Psoas muscle (tissue), 8 donors: ENCODE results near the gene KLF6. TPM values are rescaled to one million over a fixed set of nuclear protein-coding genes. Genes with fewer than 3 reads are reported as not detected.

Source experiments
- ATAC-seq, 4 donors: fragments of 200-7000 bp; cut with Tn5 transposase; one replicate each; pipeline ENCODE4 v1.9.1; 2020; ENCODE audit warnings: moderate library complexity in 3 of 4, mild to moderate bottlenecking in 2 of 4
- DNase-seq, 2 donors: peaks; one replicate each; pipeline ENCODE4 v3.0.0-alpha.2; 2020
- H3K27ac ChIP-seq: fragments of 200-600 bp; one replicate; pipeline ENCODE4 v1.8.0; 2022
- H3K27me3 ChIP-seq, 3 donors: fragments of 200-600 bp in 1 of 3; one replicate each; pipeline versions ENCODE4 v1.6.1 to v1.8.0; 2013 to 2022; ENCODE audit warnings: low read length in 2 of 3, mild to moderate bottlenecking in 2 of 3, moderate library complexity in 1 of 3; ENCODE audit not compliant: insufficient read depth in 3 of 3
- H3K36me3 ChIP-seq, 2 donors: fragments of 200-600 bp in 1 of 2; one replicate each; pipeline versions ENCODE4 v1.6.1 to v1.8.0; 2013 to 2022; ENCODE audit warnings: low read depth in 1 of 2, mild to moderate bottlenecking in 1 of 2, moderate library complexity in 1 of 2; ENCODE audit not compliant: insufficient read depth in 1 of 2
- H3K4me1 ChIP-seq: fragments of 200-600 bp; one replicate; pipeline ENCODE4 v1.8.0; 2022
- H3K4me3 ChIP-seq: fragments of 200-600 bp; one replicate; pipeline ENCODE4 v1.8.0; 2022; ENCODE audit warnings: mild to moderate bottlenecking
- H3K9me3 ChIP-seq: fragments of 200-600 bp; one replicate; pipeline ENCODE4 v1.8.0; 2022
- CTCF ChIP-seq: fragments of 200-600 bp; IDR thresholded peaks from one replicate; pipeline ENCODE4 v1.8.0; 2022; ENCODE audit warnings: antibody characterized with exemption
- WGBS, 3 donors: extraction: QIAGEN DNeasy Blood & Tissue Kit; methylation state at CpG; one replicate each; pipeline versions ENCODE4 v1.1.6 to v1.1.7; 2013; 5-methylcytosine and 5-hydroxymethylcytosine counted together
- intact Hi-C, 2 donors: fragments of 100-400 bp; cut with DNase I; formaldehyde crosslinking; loops; one replicate each; pipeline versions ENCODE4 v1.11.0 to v1.14.2; 2022
- polyA plus RNA-seq, 3 donors: library from polyadenylated mRNA; stranded (reverse); fragments of 200-250 nt; gene quantifications; one replicate each; pipeline ENCODE4 v1.2.3, GENCODE V29; 2013
- total RNA-seq, 4 donors: library from RNA; stranded (reverse); fragmentation: NEBNext Ultra II Directional in 2 of 4; extraction: Animal tissue kit (Norgen Biotek cat#: 25700) in 2 of 4; gene quantifications; one replicate each; pipeline versions ENCODE4 v1.2.1 to v1.2.4, GENCODE V29; 2021 to 2023
- donor health status: healthy with polysubstance abuse.
- donor health status: DM: no; HTN: no; CAD: no; lungs with moderate emphysema.
- donor health status: Bipolar disorder and iron deficiency.
- donor health status: healthy.
- donor health status: DM: yes; HTN: yes; CAD: no.
- donor health status: DM: no; HTN: no; CAD: no.
- donor health status: DM: no; HTN: no; CAD: no.
- donor health status: DM: yes; HTN: yes; CAD: no.

KLF6 gene
- total and polyA plus RNA-seq, 7 donors = 30.4 to 296 (median 135) TPM

GRCh38 chr10:3780021-3780770 is 4.8 kb downstream of the KLF6 start:
- H3K4me1 ChIP-seq = peaks cover 60% of the 10 kb centered on the region
- TF ChIP-seq CTCF = no peak

GRCh38 chr10:3779158-3779741 is 5.8 kb downstream of the KLF6 start:
- TF ChIP-seq CTCF = no peak
- Histone ChIP-seq H3K4me1 (peaks cover 68% of the 10 kb centered on the region), H3K27ac (peak overlapping the region; percentile 100), H3K27me3 (no peaks in the 10 kb centered on the region), H3K36me3 (peaks cover 0 to 62% of the 10 kb centered on the region in 2 donors), H3K4me3 (peak overlapping the region; percentile 95), H3K9me3 (no peaks in the 10 kb centered on the region)
- DNase-seq (no peak), ATAC-seq (no peak)
- intact Hi-C loops = loop anchor here in 1 of 2 donors (10.0 kb wide), 2 partner anchors 304 to 544 kb away; no protein-coding TSS in a partner anchor
- 51 to 71% (median 51%) methylated on average over 14 of the region's 14 CpGs for WGBS, 3 donors

More at GRCh38 chr10:3780021-3780770, 4.8 kb downstream of the KLF6 start:
- H3K9me3 ChIP-seq = no peaks in the 10 kb centered on the region
- H3K27me3 ChIP-seq = no peaks in the 10 kb centered on the region
- DNase-seq (peak; percentile 42 to 67), ATAC-seq (peak in 1 of 4 donors; percentile 10)
- peaks cover 0 to 62% of the 10 kb centered on the region in 2 donors for H3K36me3 ChIP-seq
- 13 to 25% (median 20%) methylated on average over 17 of the region's 17 CpGs for WGBS, 3 donors
- intact Hi-C loops = loop anchor here in 1 of 2 donors (2.0 to 10.0 kb wide), 3 partner anchors 311 to 985 kb away; no protein-coding TSS in a partner anchor
- peak overlapping the region; percentile 100 for H3K27ac ChIP-seq
- peak overlapping the region; percentile 95 for H3K4me3 ChIP-seq

- H3K4me3 ChIP-seq = peak overlapping the region; percentile 95
- no peak for ATAC-seq
- H3K27me3 ChIP-seq = no peaks in the 10 kb centered on the region
- DNase-seq = no peak
- 60 to 69% (median 62%) methylated on average over 3 of the region's 3 CpGs for WGBS, 3 donors
- peaks cover 68% of the 10 kb centered on the region for H3K4me1 ChIP-seq
- intact Hi-C loops = loop anchor here in 1 of 2 donors (10.0 kb wide), 2 partner anchors 304 to 544 kb away; no protein-coding TSS in a partner anchor
- no peaks in the 10 kb centered on the region for H3K9me3 ChIP-seq
- TF ChIP-seq CTCF = no peak
- H3K36me3 ChIP-seq = peaks cover 0 to 62% of the 10 kb centered on the region in 2 donors
- peak overlapping the region; percentile 100 for H3K27ac ChIP-seq
These were observed 6.3 kb downstream of the KLF6 start for GRCh38 chr10:3778692-3779157.

- Histone ChIP-seq H3K27me3 (no peaks in the 10 kb centered on the region), H3K36me3 (peaks cover 0 to 62% of the 10 kb centered on the region in 2 donors), H3K9me3 (no peaks in the 10 kb centered on the region), H3K4me1 (peaks cover 68% of the 10 kb centered on the region), H3K4me3 (peak overlapping the region; percentile 95), H3K27ac (peak overlapping the region; percentile 100)
- DNase-seq (no peak), ATAC-seq (no peak)
- intact Hi-C loops = loop anchor here in 1 of 2 donors (10.0 kb wide), 2 partner anchors 303 to 543 kb away; no protein-coding TSS in a partner anchor
- WGBS, 3 donors = 42 to 58% (median 53%) methylated on average over 7 of the region's 7 CpGs
- no peak for TF ChIP-seq CTCF
These were observed 6.9 kb downstream of the KLF6 start for GRCh38 chr10:3777981-3778691.
